Liver (tissue), 9 donors: Measurements from ENCODE around the gene SLC30A1. TPM values are rescaled to one million over a fixed set of nuclear protein-coding genes. Genes with fewer than 3 reads are reported as not detected.
A peak's percentile ranks its signal among the peaks of the same experiment; 100 is the strongest.

Experiments used
- DNase-seq: peaks from one replicate; pipeline ENCODE4 v3.0.0-alpha.2; 2017; ENCODE audit warnings: low spot score
- H3K27ac ChIP-seq, 2 donors: one replicate each; pipeline ENCODE4 v1.7.0; 2013; ENCODE audit warnings: inconsistent platforms in 2 of 2, low read length in 2 of 2, control low read depth in 1 of 2, low read depth in 1 of 2, mild to moderate bottlenecking in 1 of 2
- H3K27me3 ChIP-seq, 4 donors: one replicate each; pipeline versions ENCODE4 v1.6.1 to v1.7.0; 2013; ENCODE audit warnings: low read length in 3 of 4, inconsistent platforms in 1 of 4, mild to moderate bottlenecking in 1 of 4, moderate library complexity in 1 of 4; ENCODE audit not compliant: control insufficient read depth in 4 of 4, insufficient read depth in 4 of 4
- H3K36me3 ChIP-seq, 4 donors: one replicate each; pipeline versions ENCODE4 v1.6.1 to v1.7.0; 2013; ENCODE audit warnings: low read length in 3 of 4, mild to moderate bottlenecking in 3 of 4, low read depth in 1 of 4, moderate library complexity in 1 of 4; ENCODE audit not compliant: control insufficient read depth in 4 of 4, insufficient read depth in 3 of 4
- H3K4me1 ChIP-seq, 4 donors: one replicate each; pipeline versions ENCODE4 v1.6.1 to v1.7.0; 2013; ENCODE audit warnings: low read length in 3 of 4, mild to moderate bottlenecking in 3 of 4, moderate library complexity in 1 of 4; ENCODE audit not compliant: control insufficient read depth in 4 of 4, insufficient read depth in 4 of 4
- H3K4me3 ChIP-seq, 3 donors: one replicate each; pipeline versions ENCODE4 v1.6.1 to v1.7.0; 2013; ENCODE audit warnings: low read length in 3 of 3, control low read depth in 1 of 3, low read depth in 1 of 3, mild to moderate bottlenecking in 1 of 3
- H3K9ac ChIP-seq, 2 donors: one replicate each; pipeline ENCODE4 v1.7.0; 2013; ENCODE audit warnings: low read length in 2 of 2, mild to moderate bottlenecking in 2 of 2, moderate library complexity in 2 of 2, control low read depth in 1 of 2, low read depth in 1 of 2
- H3K9me3 ChIP-seq, 4 donors: one replicate each; pipeline versions ENCODE4 v1.6.1 to v1.7.0; 2013; ENCODE audit warnings: low read length in 3 of 4; ENCODE audit not compliant: control insufficient read depth in 4 of 4
- EGR1 ChIP-seq, 2 donors: IDR thresholded peaks; 2 replicates each; pipeline ENCODE4 v1.6.1; 2016 to 2018; ENCODE audit warnings: antibody characterized with exemption in 2 of 2, low read depth in 2 of 2
- FOXA1 ChIP-seq: IDR thresholded peaks from 2 replicates; pipeline ENCODE4 v1.6.1; 2016; ENCODE audit warnings: antibody characterized with exemption
- FOXA2 ChIP-seq: IDR thresholded peaks from 2 replicates; pipeline ENCODE4 v1.6.1; 2016; ENCODE audit warnings: antibody characterized with exemption
- GABPA ChIP-seq, 2 donors: IDR thresholded peaks in 1 of 2; conservative IDR thresholded peaks in 1 of 2; 2 replicates each; pipeline ENCODE4 v1.6.1; 2016; ENCODE audit warnings: antibody characterized with exemption in 2 of 2, mild to moderate bottlenecking in 1 of 2, moderate library complexity in 1 of 2
- HNF4A ChIP-seq, 2 donors: conservative IDR thresholded peaks; 2 replicates each; pipeline ENCODE4 v1.6.1; 2016; ENCODE audit warnings: antibody characterized with exemption in 2 of 2, mild to moderate bottlenecking in 2 of 2
- HNF4G ChIP-seq: IDR thresholded peaks from 2 replicates; pipeline ENCODE4 v1.6.1; 2016; ENCODE audit warnings: antibody characterized with exemption
- JUND ChIP-seq, 2 donors: IDR thresholded peaks; 2 replicates each; pipeline ENCODE4 v1.6.1; 2016; ENCODE audit warnings: antibody characterized with exemption in 2 of 2
- NR2F2 ChIP-seq: IDR thresholded peaks from 2 replicates; pipeline ENCODE4 v1.6.1; 2016; ENCODE audit warnings: antibody characterized with exemption
- RAD21 ChIP-seq, 2 donors: IDR thresholded peaks; 2 replicates each; pipeline ENCODE4 v1.6.1; 2016; ENCODE audit warnings: antibody characterized with exemption in 2 of 2, mild to moderate bottlenecking in 2 of 2
- RXRA ChIP-seq, 2 donors: IDR thresholded peaks; 2 replicates each; pipeline ENCODE4 v1.6.1; 2017 to 2018; ENCODE audit warnings: antibody characterized with exemption in 2 of 2, mild to moderate bottlenecking in 1 of 2
- SP1 ChIP-seq: IDR thresholded peaks from 2 replicates; pipeline ENCODE4 v1.6.1; 2018; ENCODE audit warnings: antibody characterized with exemption, mild to moderate bottlenecking
- TAF1 ChIP-seq: conservative IDR thresholded peaks from 2 replicates; pipeline ENCODE4 v1.6.1; 2016; ENCODE audit warnings: antibody characterized with exemption, mild to moderate bottlenecking
- YY1 ChIP-seq: IDR thresholded peaks from 2 replicates; pipeline ENCODE4 v1.6.1; 2016; ENCODE audit warnings: antibody characterized with exemption, mild to moderate bottlenecking
- WGBS: extraction: QIAGEN DNeasy Blood & Tissue Kit; methylation state at CpG from one replicate; pipeline ENCODE4 v1.1.7; 2013; 5-methylcytosine and 5-hydroxymethylcytosine counted together
- polyA plus RNA-seq, 2 donors: library from polyadenylated mRNA; stranded (reverse) in 1 of 2; unstranded in 1 of 2; fragments of 200-250 nt in 1 of 2; fragments of >200 nt in 1 of 2; fragmentation: Nextera tagmentation in 1 of 2; extraction: Ambion mirVana in 1 of 2; gene quantifications; one replicate each; pipeline versions ENCODE4 v1.2.1 to v1.2.3, GENCODE V29; 2013 to 2015
- total RNA-seq, 2 donors: library from RNA; depleted of rRNA; stranded (reverse); fragments of >200 nt; gene quantifications; one replicate each; pipeline ENCODE4 v1.2.3, GENCODE V29; 2014
- TF ChIP-seq, protein P1 (sequence below): IDR thresholded peaks from 2 replicates; pipeline ENCODE4 v1.6.1; 2016; ENCODE audit warnings: antibody characterized with exemption
- TF ChIP-seq, protein P2 (sequence below): IDR thresholded peaks from 2 replicates; pipeline ENCODE4 v1.6.1; 2016; ENCODE audit warnings: antibody characterized with exemption
- TF ChIP-seq, protein P3 (sequence below): fragments of 150-350 bp; IDR thresholded peaks from 2 replicates; pipeline ENCODE4 v1.5.1; 2017; ENCODE audit warnings: improper control_type of control experiment, low read depth, low read length; ENCODE audit not compliant: missing input control
- TF ChIP-seq, protein P4 (sequence below): IDR thresholded peaks from 2 replicates; pipeline ENCODE4 v1.6.1; 2016; ENCODE audit warnings: antibody characterized with exemption
- TF ChIP-seq, protein P5 (sequence below): IDR thresholded peaks from 2 replicates; pipeline ENCODE4 v1.6.1; 2016; ENCODE audit warnings: antibody characterized with exemption, mild to moderate bottlenecking
- donor health status: healthy.
- donor health status: healthy.
- donor health status: healthy.
- donor health status: healthy.
- donor health status: healthy.

Gene SLC30A1, protein sequence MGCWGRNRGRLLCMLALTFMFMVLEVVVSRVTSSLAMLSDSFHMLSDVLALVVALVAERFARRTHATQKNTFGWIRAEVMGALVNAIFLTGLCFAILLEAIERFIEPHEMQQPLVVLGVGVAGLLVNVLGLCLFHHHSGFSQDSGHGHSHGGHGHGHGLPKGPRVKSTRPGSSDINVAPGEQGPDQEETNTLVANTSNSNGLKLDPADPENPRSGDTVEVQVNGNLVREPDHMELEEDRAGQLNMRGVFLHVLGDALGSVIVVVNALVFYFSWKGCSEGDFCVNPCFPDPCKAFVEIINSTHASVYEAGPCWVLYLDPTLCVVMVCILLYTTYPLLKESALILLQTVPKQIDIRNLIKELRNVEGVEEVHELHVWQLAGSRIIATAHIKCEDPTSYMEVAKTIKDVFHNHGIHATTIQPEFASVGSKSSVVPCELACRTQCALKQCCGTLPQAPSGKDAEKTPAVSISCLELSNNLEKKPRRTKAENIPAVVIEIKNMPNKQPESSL
- 10 to 100 TPM; 59.0 to 83.3 TPM for total RNA-seq
- polyA plus RNA-seq, result 10 to 100 TPM; 14.9 to 19.9 TPM

DNA sequence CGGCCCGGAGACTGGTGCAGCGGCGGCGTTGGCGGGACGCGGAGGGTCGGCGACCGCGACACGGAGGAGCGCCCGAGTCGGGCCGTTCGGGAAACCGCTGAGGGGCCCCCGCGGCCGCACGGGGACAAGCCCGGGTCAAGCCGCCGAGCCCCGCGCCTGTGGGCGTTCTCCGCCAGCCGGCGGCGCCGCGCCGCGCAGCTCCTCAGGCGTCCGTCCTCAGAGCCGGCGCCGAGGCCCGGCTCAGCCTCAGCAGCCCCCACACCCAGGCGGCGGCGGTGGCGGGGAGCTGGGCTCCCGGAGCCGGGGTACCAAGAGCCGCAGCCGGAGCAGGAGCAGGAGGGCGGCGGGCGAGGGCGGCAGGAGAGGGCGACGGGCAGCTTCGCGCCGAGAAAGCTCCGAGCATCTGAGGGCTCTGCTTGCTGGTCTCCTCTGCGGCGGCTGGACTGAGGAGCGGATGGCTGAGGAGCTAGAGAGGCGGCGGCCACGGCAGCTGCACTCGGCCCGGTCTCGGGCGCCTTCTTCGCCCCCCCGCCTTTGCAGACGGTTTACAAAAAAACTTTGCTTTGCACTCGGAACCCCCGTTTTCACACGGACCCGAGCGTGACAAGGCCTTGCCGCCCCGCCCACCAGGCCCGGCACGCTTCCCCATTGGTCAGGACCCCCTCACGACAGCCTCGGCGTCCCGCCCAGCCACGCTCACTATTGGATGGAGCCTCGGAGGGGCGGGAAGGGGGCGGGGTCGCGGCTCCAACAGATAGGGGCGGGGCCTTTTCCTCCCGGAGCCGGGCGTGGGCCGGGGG lies at the start of gene SLC30A1:
Gene SLC30A1 (minus strand): TSS at position 522 of the 800 bp plus-strand sequence. CDS start 549 bp downstream, outside the sequence.
- peak within 1 kb of the TSS; percentile 93 to 98 for H3K9ac ChIP-seq
- peaks cover 1 to 34% (median 20%) of the 10 kb centered on the region in 4 donors for H3K4me1 ChIP-seq
- no peaks in the 10 kb centered on the region for H3K9me3 ChIP-seq
- H3K4me3 ChIP-seq, result peak within 1 kb of the TSS; percentile 73 to 100 (median 97)
- no peaks in the 10 kb centered on the region for H3K27me3 ChIP-seq
- TF ChIP-seq SP1 (peak; percentile 82), JUND (IDR thresholded peaks at IDR 0.05) (no peak), HNF4A (conservative IDR thresholded peaks at IDR 0.05) (peak in 1 of 2 donors; percentile 17), FOXA2 (no peak), NR2F2 (no peak), FOXA1 (no peak), HNF4G (no peak), RAD21 (IDR thresholded peaks at IDR 0.05) (peak; percentile 18 to 38), YY1 (peak; percentile 51), GABPA (IDR thresholded peaks at IDR 0.05 in 1 of 2, conservative IDR thresholded peaks at IDR 0.05 in 1 of 2) (no peak), RXRA (IDR thresholded peaks at IDR 0.05) (peak; percentile 29 to 38), TAF1 (peak; percentile 87), EGR1 (IDR thresholded peaks at IDR 0.05; ENCODE audit: low read depth in 2 of 2) (no peak)
- TF ChIP-seq, protein P1, sequence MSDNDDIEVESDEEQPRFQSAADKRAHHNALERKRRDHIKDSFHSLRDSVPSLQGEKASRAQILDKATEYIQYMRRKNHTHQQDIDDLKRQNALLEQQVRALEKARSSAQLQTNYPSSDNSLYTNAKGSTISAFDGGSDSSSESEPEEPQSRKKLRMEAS, result peak; percentile 32
- TF ChIP-seq, protein P2, sequence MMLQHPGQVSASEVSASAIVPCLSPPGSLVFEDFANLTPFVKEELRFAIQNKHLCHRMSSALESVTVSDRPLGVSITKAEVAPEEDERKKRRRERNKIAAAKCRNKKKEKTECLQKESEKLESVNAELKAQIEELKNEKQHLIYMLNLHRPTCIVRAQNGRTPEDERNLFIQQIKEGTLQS, result no peak
- TF ChIP-seq, protein P3, sequence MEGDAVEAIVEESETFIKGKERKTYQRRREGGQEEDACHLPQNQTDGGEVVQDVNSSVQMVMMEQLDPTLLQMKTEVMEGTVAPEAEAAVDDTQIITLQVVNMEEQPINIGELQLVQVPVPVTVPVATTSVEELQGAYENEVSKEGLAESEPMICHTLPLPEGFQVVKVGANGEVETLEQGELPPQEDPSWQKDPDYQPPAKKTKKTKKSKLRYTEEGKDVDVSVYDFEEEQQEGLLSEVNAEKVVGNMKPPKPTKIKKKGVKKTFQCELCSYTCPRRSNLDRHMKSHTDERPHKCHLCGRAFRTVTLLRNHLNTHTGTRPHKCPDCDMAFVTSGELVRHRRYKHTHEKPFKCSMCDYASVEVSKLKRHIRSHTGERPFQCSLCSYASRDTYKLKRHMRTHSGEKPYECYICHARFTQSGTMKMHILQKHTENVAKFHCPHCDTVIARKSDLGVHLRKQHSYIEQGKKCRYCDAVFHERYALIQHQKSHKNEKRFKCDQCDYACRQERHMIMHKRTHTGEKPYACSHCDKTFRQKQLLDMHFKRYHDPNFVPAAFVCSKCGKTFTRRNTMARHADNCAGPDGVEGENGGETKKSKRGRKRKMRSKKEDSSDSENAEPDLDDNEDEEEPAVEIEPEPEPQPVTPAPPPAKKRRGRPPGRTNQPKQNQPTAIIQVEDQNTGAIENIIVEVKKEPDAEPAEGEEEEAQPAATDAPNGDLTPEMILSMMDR, result no peak
- TF ChIP-seq, protein P4, sequence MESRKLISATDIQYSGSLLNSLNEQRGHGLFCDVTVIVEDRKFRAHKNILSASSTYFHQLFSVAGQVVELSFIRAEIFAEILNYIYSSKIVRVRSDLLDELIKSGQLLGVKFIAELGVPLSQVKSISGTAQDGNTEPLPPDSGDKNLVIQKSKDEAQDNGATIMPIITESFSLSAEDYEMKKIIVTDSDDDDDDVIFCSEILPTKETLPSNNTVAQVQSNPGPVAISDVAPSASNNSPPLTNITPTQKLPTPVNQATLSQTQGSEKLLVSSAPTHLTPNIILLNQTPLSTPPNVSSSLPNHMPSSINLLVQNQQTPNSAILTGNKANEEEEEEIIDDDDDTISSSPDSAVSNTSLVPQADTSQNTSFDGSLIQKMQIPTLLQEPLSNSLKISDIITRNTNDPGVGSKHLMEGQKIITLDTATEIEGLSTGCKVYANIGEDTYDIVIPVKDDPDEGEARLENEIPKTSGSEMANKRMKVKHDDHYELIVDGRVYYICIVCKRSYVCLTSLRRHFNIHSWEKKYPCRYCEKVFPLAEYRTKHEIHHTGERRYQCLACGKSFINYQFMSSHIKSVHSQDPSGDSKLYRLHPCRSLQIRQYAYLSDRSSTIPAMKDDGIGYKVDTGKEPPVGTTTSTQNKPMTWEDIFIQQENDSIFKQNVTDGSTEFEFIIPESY, result no peak
- TF ChIP-seq, protein P5, sequence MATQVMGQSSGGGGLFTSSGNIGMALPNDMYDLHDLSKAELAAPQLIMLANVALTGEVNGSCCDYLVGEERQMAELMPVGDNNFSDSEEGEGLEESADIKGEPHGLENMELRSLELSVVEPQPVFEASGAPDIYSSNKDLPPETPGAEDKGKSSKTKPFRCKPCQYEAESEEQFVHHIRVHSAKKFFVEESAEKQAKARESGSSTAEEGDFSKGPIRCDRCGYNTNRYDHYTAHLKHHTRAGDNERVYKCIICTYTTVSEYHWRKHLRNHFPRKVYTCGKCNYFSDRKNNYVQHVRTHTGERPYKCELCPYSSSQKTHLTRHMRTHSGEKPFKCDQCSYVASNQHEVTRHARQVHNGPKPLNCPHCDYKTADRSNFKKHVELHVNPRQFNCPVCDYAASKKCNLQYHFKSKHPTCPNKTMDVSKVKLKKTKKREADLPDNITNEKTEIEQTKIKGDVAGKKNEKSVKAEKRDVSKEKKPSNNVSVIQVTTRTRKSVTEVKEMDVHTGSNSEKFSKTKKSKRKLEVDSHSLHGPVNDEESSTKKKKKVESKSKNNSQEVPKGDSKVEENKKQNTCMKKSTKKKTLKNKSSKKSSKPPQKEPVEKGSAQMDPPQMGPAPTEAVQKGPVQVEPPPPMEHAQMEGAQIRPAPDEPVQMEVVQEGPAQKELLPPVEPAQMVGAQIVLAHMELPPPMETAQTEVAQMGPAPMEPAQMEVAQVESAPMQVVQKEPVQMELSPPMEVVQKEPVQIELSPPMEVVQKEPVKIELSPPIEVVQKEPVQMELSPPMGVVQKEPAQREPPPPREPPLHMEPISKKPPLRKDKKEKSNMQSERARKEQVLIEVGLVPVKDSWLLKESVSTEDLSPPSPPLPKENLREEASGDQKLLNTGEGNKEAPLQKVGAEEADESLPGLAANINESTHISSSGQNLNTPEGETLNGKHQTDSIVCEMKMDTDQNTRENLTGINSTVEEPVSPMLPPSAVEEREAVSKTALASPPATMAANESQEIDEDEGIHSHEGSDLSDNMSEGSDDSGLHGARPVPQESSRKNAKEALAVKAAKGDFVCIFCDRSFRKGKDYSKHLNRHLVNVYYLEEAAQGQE, result peak; percentile 87
- peaks cover 0 to 18% (median 9%) of the 10 kb centered on the region in 4 donors for H3K36me3 ChIP-seq
- peak; percentile 100 for DNase-seq
- H3K27ac ChIP-seq, result peak within 1 kb of the TSS; percentile 95 to 96
- WGBS, result under 1% methylated on average over 98 of the region's 98 CpGs
